Transverse colon (tissue), 4 donors: ENCODE measurements around the gene RPGRIP1. TPM values are rescaled to one million over a fixed set of nuclear protein-coding genes. Genes with fewer than 3 reads are reported as not detected.

ENCODE experiments used
- DNase-seq: peaks from one replicate; pipeline ENCODE4 v3.0.0-alpha.2; 2019
- H3K27ac ChIP-seq, 4 donors: fragments of 200-600 bp; sonication (generic); 2 replicates each; pipeline ENCODE4 v1.5.1; 2016 to 2018; ENCODE audit warnings: inconsistent platforms in 4 of 4
- H3K27me3 ChIP-seq: fragments of 200-600 bp; sonication (generic); 2 replicates; pipeline ENCODE4 v1.5.1; 2017; ENCODE audit warnings: inconsistent platforms
- H3K36me3 ChIP-seq, 4 donors: fragments of 200-600 bp; sonication (generic); 2 replicates each; pipeline ENCODE4 v1.5.1; 2017 to 2019; ENCODE audit warnings: inconsistent platforms in 4 of 4
- H3K4me1 ChIP-seq, 4 donors: fragments of 200-600 bp; sonication (generic); 2 replicates each; pipeline ENCODE4 v1.5.1; 2017 to 2020; ENCODE audit warnings: inconsistent platforms in 4 of 4
- H3K4me3 ChIP-seq, 4 donors: fragments of 200-600 bp; sonication (generic); 1 replicate in 1 of 4; 2 replicates in 3 of 4; pipeline versions ENCODE4 v1.5.1 to v1.6.1; 2017 to 2019; ENCODE audit warnings: inconsistent platforms in 4 of 4
- H3K9me3 ChIP-seq, 2 donors: fragments of 200-600 bp; sonication (generic); 2 replicates each; pipeline ENCODE4 v1.5.1; 2017 to 2019; ENCODE audit warnings: inconsistent platforms in 2 of 2
- EP300 ChIP-seq: sonication (generic); formaldehyde crosslinking; IDR thresholded peaks from one replicate; pipeline ENCODE4 v1.6.1; 2017; ENCODE audit warnings: antibody characterized with exemption, low read depth
- POLR2A ChIP-seq: fragments of 450-650 bp; IDR thresholded peaks from one replicate; pipeline ENCODE4 v1.6.1; 2016; ENCODE audit warnings: antibody characterized with exemption, mild to moderate bottlenecking, moderate library complexity
- POLR2AphosphoS5 ChIP-seq, 3 donors: sonication (generic); formaldehyde crosslinking; IDR thresholded peaks; one replicate each; pipeline ENCODE4 v1.6.1; 2016; ENCODE audit warnings: antibody characterized with exemption in 3 of 3
- WGBS, 2 donors: methylation state at CpG; one replicate each; pipeline ENCODE4 v1.1.5; 2018; ENCODE audit warnings: low coverage in 1 of 2; 5-methylcytosine and 5-hydroxymethylcytosine counted together
- in situ Hi-C, 4 donors: fragments of 200-750 bp; cut with MboI; loops; one replicate each; pipeline versions ENCODE4 v1.15.0 to v1.15.1; 2017; ENCODE audit warnings: low sequenced_read_pairs in 3 of 4, low pct_ligation_motif_present in 1 of 4, low pct_unique_long_range_greater_than_20kb in 1 of 4
- intact Hi-C: fragments of 100-400 bp; cut with DNase I; formaldehyde crosslinking; loops from one replicate; pipeline ENCODE4 v1.15.1; 2023; ENCODE audit warnings: low total_unique reads
- total RNA-seq, 4 donors: library from RNA; depleted of rRNA; stranded (reverse); fragments of >200 nt; gene quantifications; one replicate each; pipeline ENCODE4 v1.1.0, GENCODE V29; 2016
- TF ChIP-seq, protein P1 (sequence below), 5 experiments: fragments of 200-600 bp in 3 of 5; fragments of 450-650 bp in 2 of 5; sonication (generic) in 3 of 5; IDR thresholded peaks; 1 replicate in 2 of 5; 2 replicates in 3 of 5; pipeline ENCODE4 v1.5.1; 2016 to 2017; ENCODE audit warnings: antibody characterized with exemption in 5 of 5, inconsistent platforms in 3 of 5, mild to moderate bottlenecking in 2 of 5, moderate library complexity in 1 of 5

RPGRIP1 gene
- total RNA-seq = under 1 TPM in 2 of 4 donors, not detected in 2; 0.27 to 0.48 TPM

DNA sequence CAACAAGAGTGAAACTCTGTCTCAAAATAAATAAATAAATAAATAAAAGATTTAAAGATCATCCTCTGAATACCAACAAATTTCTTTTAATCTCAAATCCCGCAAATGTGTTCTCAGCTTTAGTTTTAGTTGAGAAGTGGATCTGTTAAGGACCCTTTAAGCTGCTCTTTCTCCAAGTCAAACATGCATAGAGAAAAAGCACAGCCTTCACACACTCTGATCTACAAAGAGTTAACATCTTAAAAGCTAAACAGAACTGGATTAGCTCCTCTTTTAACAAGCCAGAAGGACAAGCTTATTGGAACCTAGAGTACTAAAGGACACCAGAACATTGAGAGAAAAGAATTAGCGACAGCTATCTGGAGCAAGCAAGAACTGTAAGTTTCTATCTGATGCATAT, at the start of gene RPGRIP1:
TSS of gene RPGRIP1 (plus strand) at position 301 of the 400 bp plus-strand sequence. CDS start 7,894 bp downstream, outside the sequence.
- in situ Hi-C loops = no loop called here
- Histone ChIP-seq H3K27me3 (no peaks in the 10 kb centered on the region), H3K36me3 (no peaks in the 10 kb centered on the region), H3K9me3 (no peaks in the 10 kb centered on the region), H3K4me3 (no peak within 1 kb of the TSS), H3K27ac (no peak within 1 kb of the TSS), H3K4me1 (no peaks in the 10 kb centered on the region)
- intact Hi-C loops = no loop called here
- TF ChIP-seq POLR2AphosphoS5 (IDR thresholded peaks at IDR 0.05) (no peak), POLR2A (no peak), EP300 (no peak)
- TF ChIP-seq, protein P1, sequence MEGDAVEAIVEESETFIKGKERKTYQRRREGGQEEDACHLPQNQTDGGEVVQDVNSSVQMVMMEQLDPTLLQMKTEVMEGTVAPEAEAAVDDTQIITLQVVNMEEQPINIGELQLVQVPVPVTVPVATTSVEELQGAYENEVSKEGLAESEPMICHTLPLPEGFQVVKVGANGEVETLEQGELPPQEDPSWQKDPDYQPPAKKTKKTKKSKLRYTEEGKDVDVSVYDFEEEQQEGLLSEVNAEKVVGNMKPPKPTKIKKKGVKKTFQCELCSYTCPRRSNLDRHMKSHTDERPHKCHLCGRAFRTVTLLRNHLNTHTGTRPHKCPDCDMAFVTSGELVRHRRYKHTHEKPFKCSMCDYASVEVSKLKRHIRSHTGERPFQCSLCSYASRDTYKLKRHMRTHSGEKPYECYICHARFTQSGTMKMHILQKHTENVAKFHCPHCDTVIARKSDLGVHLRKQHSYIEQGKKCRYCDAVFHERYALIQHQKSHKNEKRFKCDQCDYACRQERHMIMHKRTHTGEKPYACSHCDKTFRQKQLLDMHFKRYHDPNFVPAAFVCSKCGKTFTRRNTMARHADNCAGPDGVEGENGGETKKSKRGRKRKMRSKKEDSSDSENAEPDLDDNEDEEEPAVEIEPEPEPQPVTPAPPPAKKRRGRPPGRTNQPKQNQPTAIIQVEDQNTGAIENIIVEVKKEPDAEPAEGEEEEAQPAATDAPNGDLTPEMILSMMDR (IDR thresholded peaks at IDR 0.05) = no peak
- 79 to 85% methylated on average over 2 of the region's 2 CpGs for WGBS, 2 donors
- no peak for DNase-seq

DNA sequence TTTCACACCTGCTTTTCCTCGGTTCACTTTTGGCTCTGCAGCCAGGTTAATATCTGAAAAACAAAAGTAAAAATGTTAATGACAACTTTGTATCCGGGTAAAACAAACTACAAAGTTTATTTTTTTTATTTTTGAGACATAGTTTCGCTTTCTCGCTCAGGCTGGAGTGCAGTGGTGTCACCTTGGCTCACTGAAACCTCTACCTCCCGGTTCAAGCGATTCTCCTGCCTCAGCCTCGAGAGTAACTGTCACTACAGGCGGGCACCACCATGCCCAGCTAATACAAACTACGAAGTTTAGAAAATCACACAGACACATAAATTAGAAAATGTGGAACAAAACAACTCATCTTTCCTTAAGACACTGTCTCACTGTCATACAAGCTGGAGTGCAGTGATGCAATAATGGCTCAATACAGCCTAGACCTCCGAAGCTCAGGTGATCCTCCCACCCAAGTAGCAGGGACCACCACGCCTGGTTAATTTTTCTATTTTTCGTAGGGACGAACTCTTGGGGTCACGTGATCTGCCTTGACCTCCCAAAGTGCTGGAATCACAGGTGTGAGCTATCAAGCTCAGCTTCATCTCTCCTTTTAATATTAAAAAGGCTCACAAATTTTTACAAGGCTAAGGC, 48.7 kb upstream of the RPGRIP1 start:
- Histone ChIP-seq H3K27ac (peak overlapping the region in 1 of 4 donors; percentile 7), H3K4me3 (no peak overlapping the region), H3K9me3 (no peaks in the 10 kb centered on the region), H3K4me1 (peaks cover 7 to 58% (median 22%) of the 10 kb centered on the region in 4 donors), H3K36me3 (peaks cover 0 to 53% (median 23%) of the 10 kb centered on the region in 4 donors), H3K27me3 (no peaks in the 10 kb centered on the region)
- in situ Hi-C loops = loop anchor here in 1 of 4 donors (25.0 kb wide), 1 partner anchor 156 kb away; the partner anchor contains the start of gene SUPT16H
- intact Hi-C loops = no loop called here
- no peak for DNase-seq
- TF ChIP-seq, protein P1 (IDR thresholded peaks at IDR 0.05) = no peak
- no peak for TF ChIP-seq POLR2AphosphoS5 (IDR thresholded peaks at IDR 0.05)
- TF ChIP-seq POLR2A = no peak
- no peak for TF ChIP-seq EP300
- 79 to 82% methylated on average over 8 to 14 of the region's 14 CpGs for WGBS, 2 donors

DNA sequence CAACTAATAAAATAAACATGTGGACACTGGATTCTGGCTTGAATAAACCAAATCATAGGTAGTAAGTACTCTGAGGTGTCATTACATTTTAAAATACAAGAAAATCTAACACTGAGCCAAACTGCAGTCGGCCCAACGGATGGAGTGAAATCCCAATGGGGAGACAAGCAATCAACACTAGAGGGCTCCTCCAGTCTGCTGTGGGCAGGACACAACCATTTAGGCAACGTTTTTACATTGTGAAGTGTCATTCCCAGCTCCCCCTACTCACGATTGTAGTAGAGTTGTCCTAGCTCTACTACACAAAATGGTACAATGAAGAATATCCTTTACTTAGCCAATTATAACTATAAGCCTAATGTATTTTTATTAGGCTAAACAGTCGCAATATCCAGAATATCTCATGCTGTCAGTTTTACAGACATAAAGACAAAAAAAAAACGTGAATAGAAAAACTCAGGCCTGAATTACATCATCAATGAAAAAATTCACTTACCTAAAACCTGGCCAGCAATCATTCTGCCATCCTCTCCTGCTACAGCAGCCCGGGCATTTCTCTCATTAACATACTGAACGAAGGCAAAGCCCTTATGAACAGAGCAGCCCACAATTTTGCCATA, 46.3 kb upstream of the RPGRIP1 start:
- in situ Hi-C loops = loop anchor here in 1 of 4 donors (25.0 kb wide), 1 partner anchor 154 kb away; the partner anchor contains the start of gene SUPT16H
- H3K4me1 ChIP-seq = peaks cover 7 to 66% (median 24%) of the 10 kb centered on the region in 4 donors
- no peaks in the 10 kb centered on the region for H3K27me3 ChIP-seq
- WGBS, 2 donors = 59 to 63% methylated on average over 6 to 8 of the region's 8 CpGs
- H3K4me3 ChIP-seq = no peak overlapping the region
- peaks cover 0 to 38% (median 17%) of the 10 kb centered on the region in 4 donors for H3K36me3 ChIP-seq
- intact Hi-C loops = no loop called here
- TF ChIP-seq, protein P1 (IDR thresholded peaks at IDR 0.05) = peak in 2 of 5 experiments; percentile 11 to 16
- TF ChIP-seq POLR2AphosphoS5 (IDR thresholded peaks at IDR 0.05) = no peak
- H3K9me3 ChIP-seq = no peaks in the 10 kb centered on the region
- no peak overlapping the region for H3K27ac ChIP-seq
- DNase-seq = no peak

DNA sequence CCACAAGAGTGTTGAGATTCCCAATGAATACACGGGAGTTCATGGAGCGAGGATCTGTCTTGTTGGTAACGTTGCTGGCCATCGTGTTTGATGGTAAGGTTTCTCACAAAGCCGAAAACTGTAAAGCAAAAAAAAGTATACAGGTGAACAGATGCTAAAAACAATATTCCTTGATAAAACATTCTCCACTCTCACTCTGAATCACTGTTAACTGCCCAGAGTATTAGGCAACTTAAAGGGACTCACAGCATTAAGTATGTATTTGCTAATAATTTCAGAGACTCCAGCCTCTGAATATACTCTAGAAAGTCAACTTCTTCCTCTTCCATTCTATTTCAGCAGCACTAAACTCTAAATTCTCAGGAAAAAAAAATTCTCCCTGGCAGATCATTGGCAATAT, 45.8 kb upstream of the RPGRIP1 start:
- peaks cover 0 to 34% (median 15%) of the 10 kb centered on the region in 4 donors for H3K36me3 ChIP-seq
- no peak overlapping the region for H3K27ac ChIP-seq
- WGBS, 2 donors = 82 to 87% methylated on average over 5 of the region's 5 CpGs
- H3K27me3 ChIP-seq = no peaks in the 10 kb centered on the region
- H3K9me3 ChIP-seq = no peaks in the 10 kb centered on the region
- TF ChIP-seq EP300 (no peak), POLR2AphosphoS5 (IDR thresholded peaks at IDR 0.05) (no peak), POLR2A (no peak)
- TF ChIP-seq, protein P1 (IDR thresholded peaks at IDR 0.05) = no peak
- DNase-seq = no peak
- intact Hi-C loops = no loop called here
- peaks cover 7 to 66% (median 24%) of the 10 kb centered on the region in 4 donors for H3K4me1 ChIP-seq
- in situ Hi-C loops = loop anchor here in 1 of 4 donors (25.0 kb wide), 1 partner anchor 153 kb away; the partner anchor contains the start of gene SUPT16H
- H3K4me3 ChIP-seq = no peak overlapping the region
